OCI-LY1 (cell line): ENCODE measurements around the gene CREB5.

Experiments used
- H2AFZ ChIP-seq: fragments of 200-600 bp; sonication (generic), shearing (Covaris generic); 2 replicates; pipeline ENCODE4 v1.6.0; 2014; ENCODE audit warnings: antibody characterized with exemption, mild to moderate bottlenecking, low read length
- H3F3A ChIP-seq: fragments of 200-600 bp; sonication (generic), shearing (Covaris generic); 2 replicates; pipeline ENCODE4 v1.6.0; 2014; ENCODE audit warnings: mild to moderate bottlenecking, antibody characterized with exemption, low read length, moderate library complexity; ENCODE audit not compliant: insufficient read depth
- H3K27ac ChIP-seq: fragments of 200-600 bp; sonication (generic); 2 replicates; pipeline ENCODE4 v1.5.1; 2014; ENCODE audit warnings: low read length, mixed run types, mild to moderate bottlenecking, low read depth; ENCODE audit not compliant: poor library complexity, severe bottlenecking
- H3K27me3 ChIP-seq: fragments of 200-600 bp; sonication (generic); 2 replicates; pipeline ENCODE4 v1.6.0; 2014; ENCODE audit warnings: antibody characterized with exemption, mild to moderate bottlenecking, low read length, moderate library complexity; ENCODE audit not compliant: insufficient read depth
- H3K36me3 ChIP-seq: fragments of 200-600 bp; sonication (generic); 2 replicates; pipeline ENCODE4 v1.6.1; 2014; ENCODE audit warnings: mild to moderate bottlenecking, antibody characterized with exemption, low read length, moderate library complexity, mixed read lengths; ENCODE audit not compliant: insufficient read depth
- H3K4me1 ChIP-seq: fragments of 200-600 bp; sonication (generic); 2 replicates; pipeline ENCODE4 v1.5.1; 2014; ENCODE audit warnings: mild to moderate bottlenecking, low read length, moderate library complexity; ENCODE audit not compliant: insufficient read depth, severe bottlenecking
- H3K4me2 ChIP-seq: fragments of 200-600 bp; sonication (generic), shearing (Covaris generic); 2 replicates; pipeline ENCODE4 v1.6.1; 2014; ENCODE audit warnings: low read length
- H3K4me3 ChIP-seq: fragments of 200-600 bp; sonication (generic); 2 replicates; pipeline ENCODE4 v1.5.1; 2014; ENCODE audit warnings: low read length, low read depth, mild to moderate bottlenecking, mixed read lengths; ENCODE audit not compliant: poor library complexity, severe bottlenecking
- H3K79me2 ChIP-seq: fragments of 200-600 bp; shearing (Covaris generic); 2 replicates; pipeline ENCODE4 v1.6.1; 2016; ENCODE audit warnings: mixed run types, low read length, mixed read lengths; ENCODE audit not compliant: insufficient read depth
- H3K9ac ChIP-seq: fragments of 200-600 bp; sonication (generic), shearing (Covaris generic); 2 replicates; pipeline ENCODE4 v1.6.1; 2014; ENCODE audit warnings: mild to moderate bottlenecking, low read length, mixed read lengths
- H3K9me2 ChIP-seq: fragments of 200-600 bp; sonication (generic), shearing (Covaris generic); 2 replicates; pipeline ENCODE4 v1.6.1; 2014; ENCODE audit warnings: low read depth, mild to moderate bottlenecking, low read length, mixed read lengths
- H3K9me3 ChIP-seq: fragments of 200-600 bp; shearing (Covaris generic); 2 replicates; pipeline ENCODE4 v1.6.1; 2014; ENCODE audit warnings: low read length, mixed read lengths
- H4K20me1 ChIP-seq: fragments of 200-600 bp; sonication (generic), shearing (Covaris generic); 2 replicates; pipeline ENCODE4 v1.6.0; 2016; ENCODE audit warnings: mild to moderate bottlenecking, low read length; ENCODE audit not compliant: insufficient read depth
- CTCF ChIP-seq: fragments of 200-600 bp; sonication (generic), shearing (Covaris generic); IDR thresholded peaks from 2 replicates; pipeline ENCODE4 v1.5.1; 2017; ENCODE audit warnings: mild to moderate bottlenecking, antibody characterized with exemption, low read length, moderate library complexity, mixed read lengths
- EZH2 ChIP-seq: fragments of 200-600 bp; sonication (generic), shearing (Covaris generic); IDR thresholded peaks from 2 replicates; pipeline ENCODE4 v1.8.0; 2017; ENCODE audit warnings: borderline replicate concordance, mixed run types, mild to moderate bottlenecking, antibody characterized with exemption, low read length, moderate library complexity, mixed read lengths

CREB5 gene

DNA sequence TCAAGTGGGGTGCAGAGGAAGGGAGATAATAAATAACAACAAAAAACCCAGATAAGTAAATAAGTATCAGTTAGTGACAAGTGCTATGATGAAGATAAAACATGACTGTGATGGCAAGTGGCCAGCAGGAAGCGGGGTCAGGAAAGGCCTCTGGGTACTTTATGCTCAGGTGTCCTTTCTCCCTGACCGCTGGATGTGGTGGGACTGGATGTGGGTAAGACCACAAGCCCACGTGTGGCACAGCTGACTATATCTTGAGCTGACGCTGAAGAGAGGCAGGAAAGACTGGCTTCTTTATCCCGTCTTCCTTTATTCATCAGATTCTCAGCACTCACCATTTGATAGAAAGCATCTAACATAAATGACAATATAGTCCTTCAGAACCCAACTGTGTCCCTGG, 87.8 kb downstream of the CREB5 start:
- Histone ChIP-seq H2AFZ (no peak overlapping the region), H3K79me2 (no peaks in the 10 kb centered on the region), H3F3A (no peaks in the 10 kb centered on the region), H3K9ac (no peak overlapping the region), H3K9me2 (no peaks in the 10 kb centered on the region), H3K27ac (no peak overlapping the region), H3K4me2 (no peak overlapping the region), H3K4me3 (no peak overlapping the region), H3K36me3 (no peaks in the 10 kb centered on the region), H3K27me3 (peaks cover 6% of the 10 kb centered on the region; the same call in 1 of the 2 replicates), H3K9me3 (no peaks in the 10 kb centered on the region), H4K20me1 (no peaks in the 10 kb centered on the region), H3K4me1 (no peaks in the 10 kb centered on the region)
- TF ChIP-seq EZH2, result no peak
- TF ChIP-seq CTCF, result no peak

GRCh38 chr7:28502408-28502807, 90.1 kb downstream of the CREB5 start:
- Histone ChIP-seq H3K9ac (no peak overlapping the region), H3K9me2 (no peaks in the 10 kb centered on the region), H3K4me2 (no peak overlapping the region), H3K4me3 (no peak overlapping the region), H4K20me1 (no peaks in the 10 kb centered on the region), H3K27me3 (no peaks in the 10 kb centered on the region), H3K4me1 (no peaks in the 10 kb centered on the region), H3K9me3 (no peaks in the 10 kb centered on the region), H3K79me2 (no peaks in the 10 kb centered on the region), H2AFZ (no peak overlapping the region), H3K27ac (no peak overlapping the region), H3F3A (no peaks in the 10 kb centered on the region), H3K36me3 (no peaks in the 10 kb centered on the region; the same call in 1 of the 2 replicates)
- TF ChIP-seq EZH2 (no peak), CTCF (no peak)

- H3K9me3 ChIP-seq, result no peaks in the 10 kb centered on the region
- no peaks in the 10 kb centered on the region for H3K79me2 ChIP-seq
- TF ChIP-seq EZH2, result no peak
- no peak for TF ChIP-seq CTCF
- no peaks in the 10 kb centered on the region for H3K9me2 ChIP-seq
- no peaks in the 10 kb centered on the region; the same call in 1 of the 2 replicates for H3K36me3 ChIP-seq
- H3K9ac ChIP-seq, result no peak overlapping the region
- H3K4me2 ChIP-seq, result no peak overlapping the region
- no peak overlapping the region for H2AFZ ChIP-seq
- H3K4me1 ChIP-seq, result no peaks in the 10 kb centered on the region
- no peaks in the 10 kb centered on the region for H3K27me3 ChIP-seq
- no peaks in the 10 kb centered on the region for H4K20me1 ChIP-seq
- no peak overlapping the region for H3K27ac ChIP-seq
- H3F3A ChIP-seq, result no peaks in the 10 kb centered on the region
- H3K4me3 ChIP-seq, result no peak overlapping the region
Observed at GRCh38 chr7:28503396-28503795, 91.1 kb downstream of the CREB5 start.
